ENCODE data around the gene PSMA5.

The PSMA5 gene

GRCh38 chr1:109385417-109385816, 40.8 kb downstream of the PSMA5 start:
- TF ChIP-seq POLR2A (IDR thresholded peaks at IDR 0.05; ENCODE audit: extremely low read depth, insufficient read length), result no peak
- TF ChIP-seq MAX (IDR thresholded peaks at IDR 0.05; ENCODE audit: low read depth, low read length), result no peak
- TF ChIP-seq CTCF (IDR thresholded peaks at IDR 0.05; ENCODE audit: low read depth, low read length), result no peak
- TF ChIP-seq MYC (IDR thresholded peaks at IDR 0.05; ENCODE audit: low read depth, low read length), result no peak
- no peak overlapping the region for H3K4me3 ChIP-seq (ENCODE audit: low read depth, low read length)
- DNase-seq (ENCODE audit: low read depth), result no peak

GRCh38 chr1:109383854-109384253, 42.4 kb downstream of the PSMA5 start:
- H3K4me3 ChIP-seq (ENCODE audit: low read depth, low read length), result no peak overlapping the region
- no peak for DNase-seq (ENCODE audit: low read depth)
- TF ChIP-seq CTCF (IDR thresholded peaks at IDR 0.05; ENCODE audit: low read depth, low read length), result no peak
- no peak for TF ChIP-seq POLR2A (IDR thresholded peaks at IDR 0.05; ENCODE audit: extremely low read depth, insufficient read length)
- TF ChIP-seq MAX (IDR thresholded peaks at IDR 0.05; ENCODE audit: low read depth, low read length), result no peak
- no peak for TF ChIP-seq MYC (IDR thresholded peaks at IDR 0.05; ENCODE audit: low read depth, low read length)

GRCh38 chr1:109383087-109383779, 43.0 kb downstream of the PSMA5 start:
- DNase-seq (ENCODE audit: low read depth), result no peak
- TF ChIP-seq MAX (IDR thresholded peaks at IDR 0.05; ENCODE audit: low read depth, low read length), result no peak
- no peak overlapping the region for H3K4me3 ChIP-seq (ENCODE audit: low read depth, low read length)

- no peak for DNase-seq (ENCODE audit: low read depth)
- no peak overlapping the region for H3K4me3 ChIP-seq (ENCODE audit: low read depth, low read length)
- TF ChIP-seq MAX (IDR thresholded peaks at IDR 0.05; ENCODE audit: low read depth, low read length) (no peak), MYC (IDR thresholded peaks at IDR 0.05; ENCODE audit: low read depth, low read length) (no peak), CTCF (IDR thresholded peaks at IDR 0.05; ENCODE audit: low read depth, low read length) (no peak), POLR2A (IDR thresholded peaks at IDR 0.05; ENCODE audit: extremely low read depth, insufficient read length) (no peak)
Observed at GRCh38 chr1:109381573-109381972, 44.7 kb downstream of the PSMA5 start.

- no peak overlapping the region for H3K4me3 ChIP-seq (ENCODE audit: low read depth, low read length)
- TF ChIP-seq CTCF (IDR thresholded peaks at IDR 0.05; ENCODE audit: low read depth, low read length), result no peak
- TF ChIP-seq MAX (IDR thresholded peaks at IDR 0.05; ENCODE audit: low read depth, low read length), result no peak
- TF ChIP-seq POLR2A (IDR thresholded peaks at IDR 0.05; ENCODE audit: extremely low read depth, insufficient read length), result no peak
- no peak for TF ChIP-seq MYC (IDR thresholded peaks at IDR 0.05; ENCODE audit: low read depth, low read length)
- no peak for DNase-seq (ENCODE audit: low read depth)
Observed at GRCh38 chr1:109379907-109380306, 46.3 kb downstream of the PSMA5 start.

GRCh38 chr1:109379422-109379821, 46.8 kb downstream of the PSMA5 start:
- TF ChIP-seq MYC (IDR thresholded peaks at IDR 0.05; ENCODE audit: low read depth, low read length) (no peak), MAX (IDR thresholded peaks at IDR 0.05; ENCODE audit: low read depth, low read length) (no peak), CTCF (IDR thresholded peaks at IDR 0.05; ENCODE audit: low read depth, low read length) (no peak), POLR2A (IDR thresholded peaks at IDR 0.05; ENCODE audit: extremely low read depth, insufficient read length) (no peak)
- no peak overlapping the region for H3K4me3 ChIP-seq (ENCODE audit: low read depth, low read length)
- no peak for DNase-seq (ENCODE audit: low read depth)

Data from NB4 (cell line).